HG02678 (cell line): ENCODE results near the gene TBC1D2B.
"Not testable (repeated sequence)": the region's sequence is repeated elsewhere in the genome, so short reads cannot be mapped to it uniquely, and the experiment has no call there.

Experiments
- ATAC-seq: cut with Tn5 transposase; IDR thresholded peaks from one replicate; pipeline ENCODE4 v1.9.1; 2021; ENCODE audit warnings: mild to moderate bottlenecking, moderate library complexity; ENCODE audit not compliant: unreplicated experiment

The TBC1D2B gene

DNA sequence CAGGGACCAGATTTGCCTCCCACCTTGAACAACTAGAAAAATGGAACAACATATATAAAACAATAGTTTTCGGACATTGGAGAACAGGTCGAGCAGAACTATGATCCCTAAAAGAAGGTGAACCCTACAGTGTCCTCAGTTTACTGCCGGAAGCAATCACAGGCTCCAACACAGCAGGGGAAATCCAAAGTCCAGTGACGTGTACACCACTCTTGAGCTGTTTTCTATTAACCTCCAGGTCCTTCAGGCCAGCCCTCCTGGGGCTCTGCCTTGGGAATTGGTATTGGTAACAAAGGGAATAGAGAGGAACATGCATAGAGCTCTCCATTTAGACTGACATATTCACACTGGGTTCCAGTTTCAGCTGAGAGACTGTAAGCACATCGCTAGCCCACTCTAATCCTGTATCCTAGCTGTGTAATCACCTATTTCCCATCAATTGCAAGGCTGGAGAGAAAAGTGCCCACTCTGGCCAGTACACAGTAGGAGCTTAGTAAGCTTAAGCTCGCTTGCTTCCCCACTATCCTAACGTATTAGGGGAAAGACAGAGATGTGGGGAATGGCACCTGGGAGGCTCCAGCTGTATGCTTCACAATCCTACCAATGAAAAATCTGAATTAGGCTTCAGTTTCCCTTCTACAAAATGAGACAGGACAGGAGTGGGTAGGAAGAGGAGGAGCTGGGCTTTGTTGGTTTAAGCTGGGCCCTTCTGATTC, 118.6 kb downstream of the TBC1D2B start:
- not testable (repeated sequence) for ATAC-seq

DNA sequence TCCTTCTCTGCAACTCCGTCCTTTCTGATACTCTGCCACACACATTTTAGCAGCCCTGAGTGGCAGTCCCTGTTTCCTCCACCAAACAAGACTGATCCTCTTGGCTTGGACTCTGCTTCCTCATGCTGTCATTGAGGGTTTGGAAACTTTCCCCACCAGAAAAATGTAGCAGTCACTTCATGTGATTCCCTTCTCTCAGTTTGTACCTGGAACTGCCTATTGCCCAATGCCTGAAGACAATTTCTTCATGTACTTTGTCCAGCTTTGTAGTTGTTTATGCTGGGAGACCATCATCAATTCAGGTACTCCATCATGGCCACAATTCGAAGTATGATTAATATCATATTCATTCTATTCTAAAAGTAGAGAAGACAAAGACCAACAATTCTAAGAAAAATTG, 119.5 kb downstream of the TBC1D2B start:
- not testable (repeated sequence) for ATAC-seq

- ATAC-seq, result not testable (repeated sequence)
Measured at GRCh38 chr15:77953926-77954325, 123.6 kb downstream of the TBC1D2B start.

- not testable (repeated sequence) for ATAC-seq
Measured at GRCh38 chr15:77952928-77953446, 124.5 kb downstream of the TBC1D2B start.

- not testable (repeated sequence) for ATAC-seq
Measured at GRCh38 chr15:77951105-77951786, 126.3 kb downstream of the TBC1D2B start.

GRCh38 chr15:77950470-77950869, 127.0 kb downstream of the TBC1D2B start:
- ATAC-seq, result not testable (repeated sequence)

GRCh38 chr15:77945566-77945965, 131.9 kb downstream of the TBC1D2B start:
- ATAC-seq, result no peak
